T1000 (cell line): Measurements from ENCODE around the gene VSTM2L.
"Not testable (repeated sequence)": the region's sequence is repeated elsewhere in the genome, so short reads cannot be mapped to it uniquely, and the experiment has no call there.

ENCODE experiments used
- DNase-seq: peaks from one replicate; lab custom pipeline; 2025; ENCODE audit warnings: mixed read lengths; lab: John Stamatoyannopoulos, UW

VSTM2L gene

DNA sequence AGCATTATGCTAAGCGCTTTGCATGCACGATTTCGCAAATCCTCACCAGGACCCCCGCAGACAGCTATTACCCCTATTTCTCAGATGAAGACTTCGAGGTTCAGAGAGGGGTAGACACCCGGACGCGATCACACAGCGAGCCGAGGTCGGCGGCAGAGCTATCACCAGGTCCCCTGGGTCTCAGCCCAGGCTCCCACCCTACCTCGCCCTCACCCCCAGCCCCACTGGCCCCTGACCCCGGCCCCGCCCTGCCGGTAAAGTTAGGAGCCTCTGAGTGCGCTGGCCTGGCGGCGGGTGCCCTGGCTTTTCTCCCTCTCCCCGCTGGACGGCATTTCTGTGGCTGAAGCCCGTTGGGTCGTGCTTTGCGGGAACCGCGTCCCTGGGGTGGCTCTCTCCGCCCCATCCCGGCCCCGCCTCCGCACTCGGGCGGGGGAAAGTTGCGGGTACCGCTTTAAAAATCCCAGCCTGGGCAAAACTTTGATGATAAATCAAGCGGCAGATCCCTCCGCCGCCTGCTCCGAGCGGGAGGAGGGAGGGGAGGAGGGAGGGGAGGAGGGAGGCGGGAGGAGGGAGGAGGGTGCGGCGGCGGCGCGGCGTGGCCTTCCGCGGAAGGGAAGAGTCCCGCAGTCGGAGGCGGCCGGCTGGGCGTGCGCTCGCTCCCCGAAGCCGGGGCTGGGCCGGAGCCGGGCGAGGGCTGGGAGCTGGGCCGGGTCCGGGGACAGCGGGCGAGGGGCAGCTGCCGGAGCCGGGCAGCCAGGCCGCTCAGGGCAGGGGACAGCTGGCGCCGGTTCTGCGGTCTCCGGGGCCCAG, at the start of gene VSTM2L:
VSTM2L (plus strand) TSS at position 624 of the 810 bp plus-strand sequence. CDS start 224 bp downstream, outside the sequence.
- no peak for DNase-seq

- DNase-seq, result no peak
Measured at GRCh38 chr20:37853823-37854375, 49.0 kb upstream of the VSTM2L start.

- not testable (repeated sequence) for DNase-seq
Measured at GRCh38 chr20:37856034-37856433, 46.9 kb upstream of the VSTM2L start.

- DNase-seq, result no peak
Measured at GRCh38 chr20:37856932-37857660, 45.8 kb upstream of the VSTM2L start.

GRCh38 chr20:37859406-37860171, 43.3 kb upstream of the VSTM2L start:
- DNase-seq, result no peak

- no peak for DNase-seq
Measured at GRCh38 chr20:37863289-37863688, 39.6 kb upstream of the VSTM2L start.

DNA sequence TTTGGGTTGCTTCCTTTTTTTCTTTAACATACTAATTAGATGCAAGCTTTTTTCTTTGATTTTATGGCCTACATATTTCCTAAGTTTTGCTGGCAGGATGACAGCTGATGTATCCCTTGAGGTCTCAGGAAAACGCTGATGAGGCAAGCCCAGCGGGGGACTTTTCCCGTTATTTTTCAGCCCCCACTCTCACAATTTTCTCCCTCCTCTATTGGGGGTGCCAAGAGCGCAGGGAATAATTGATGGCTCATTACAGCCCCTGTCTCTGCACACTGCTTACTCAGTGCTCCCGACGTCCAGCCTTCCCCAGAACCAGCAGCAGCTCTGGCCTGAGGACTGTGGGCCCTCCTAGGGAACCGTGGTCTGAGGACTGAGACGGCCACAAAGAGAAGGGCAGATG, 38.6 kb upstream of the VSTM2L start:
- no peak for DNase-seq

GRCh38 chr20:37866051-37866450, 36.9 kb upstream of the VSTM2L start:
- no peak for DNase-seq

DNA sequence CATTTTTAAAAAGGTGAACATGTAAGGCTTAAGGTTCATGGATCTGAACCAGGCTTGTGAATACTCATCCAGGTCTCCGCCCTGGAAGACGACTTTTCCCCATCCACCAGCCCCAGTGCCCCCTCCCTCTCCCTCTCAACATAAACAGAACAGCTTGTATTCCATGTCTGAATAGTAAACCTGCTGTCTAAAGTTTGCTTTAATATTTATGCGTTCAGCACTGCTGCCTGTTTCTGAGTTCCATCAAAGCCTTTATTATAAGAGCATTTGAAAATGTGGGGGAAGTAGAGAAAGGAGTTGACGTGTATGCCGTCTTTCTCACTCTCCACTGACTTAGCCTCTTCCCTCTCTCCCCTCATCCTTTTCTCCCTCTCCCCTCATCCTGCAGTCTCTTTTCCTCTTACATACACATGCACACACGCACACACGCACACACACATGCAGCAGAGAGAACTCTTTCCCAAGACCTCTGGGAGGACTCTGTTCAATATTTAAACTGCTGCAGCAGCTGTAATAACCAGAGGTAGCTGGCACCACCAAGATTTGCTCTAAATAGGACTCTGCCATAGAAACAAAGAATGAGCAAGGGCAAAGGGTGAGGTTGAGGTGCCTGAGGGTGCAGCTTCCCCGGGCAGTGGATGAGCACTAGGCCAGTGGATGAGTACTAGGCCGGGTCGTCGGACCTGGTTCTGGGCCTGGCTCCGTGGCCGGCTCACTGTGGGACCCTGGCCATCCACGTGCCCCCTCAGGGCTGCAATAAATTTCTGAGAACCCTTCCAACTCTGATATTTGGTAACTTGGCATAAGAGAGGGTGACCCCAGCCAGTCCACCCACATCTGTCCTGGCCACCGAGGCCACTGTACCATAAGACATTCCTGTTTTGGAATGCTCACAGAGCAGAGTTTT, 35.4 kb upstream of the VSTM2L start:
- DNase-seq, result no peak

DNA sequence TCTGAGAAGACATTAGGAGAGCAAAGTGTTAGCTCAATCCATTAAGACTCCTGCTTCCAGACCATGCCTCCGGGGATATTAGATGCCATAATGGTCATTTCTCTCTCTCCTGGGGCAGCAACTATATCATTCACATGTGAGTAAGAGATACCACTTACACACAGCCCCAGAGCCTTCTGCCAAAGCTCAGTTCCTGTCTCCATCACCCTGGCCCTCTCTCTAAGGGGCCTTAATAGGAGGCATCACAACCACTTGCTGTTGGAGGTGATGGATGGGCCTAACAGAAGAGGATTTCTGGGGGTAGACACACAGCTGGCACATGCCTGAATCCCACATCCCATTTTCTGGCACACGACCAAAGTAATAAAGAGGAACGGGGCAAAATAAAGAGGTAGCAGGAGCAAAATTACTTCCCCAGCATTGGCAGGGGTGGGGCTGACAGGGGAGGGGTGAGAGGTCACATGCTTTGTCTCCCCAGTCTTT, 34.0 kb upstream of the VSTM2L start:
- DNase-seq, result no peak

DNA sequence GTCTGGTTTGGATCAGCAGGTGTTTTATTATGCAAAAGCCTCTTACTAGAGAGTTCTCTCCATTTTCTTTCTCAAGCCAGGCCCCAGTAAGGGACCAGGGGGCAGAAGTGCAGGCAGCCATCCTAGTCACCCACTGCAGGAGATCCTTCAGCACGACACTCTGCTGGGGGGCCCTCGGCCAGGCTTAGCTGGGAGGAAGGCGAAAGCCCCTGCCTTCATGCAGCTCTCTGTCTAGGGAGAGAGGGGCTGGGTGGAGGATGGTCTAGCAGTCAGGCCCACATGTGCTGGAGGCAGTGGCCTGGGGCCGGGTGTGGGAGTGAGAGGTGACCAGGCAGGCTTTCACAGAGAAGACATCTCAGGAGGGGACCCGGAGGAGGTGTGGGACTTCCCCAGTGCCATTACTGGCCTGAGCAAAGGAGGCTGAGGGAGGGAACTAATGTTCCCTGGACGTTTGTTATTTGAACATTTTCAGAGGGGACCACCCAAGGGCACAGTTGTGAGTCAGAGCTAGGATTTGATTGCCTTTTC, 33.5 kb upstream of the VSTM2L start:
- no peak for DNase-seq

GRCh38 chr20:37870294-37870693, 32.6 kb upstream of the VSTM2L start:
- no peak for DNase-seq

DNA sequence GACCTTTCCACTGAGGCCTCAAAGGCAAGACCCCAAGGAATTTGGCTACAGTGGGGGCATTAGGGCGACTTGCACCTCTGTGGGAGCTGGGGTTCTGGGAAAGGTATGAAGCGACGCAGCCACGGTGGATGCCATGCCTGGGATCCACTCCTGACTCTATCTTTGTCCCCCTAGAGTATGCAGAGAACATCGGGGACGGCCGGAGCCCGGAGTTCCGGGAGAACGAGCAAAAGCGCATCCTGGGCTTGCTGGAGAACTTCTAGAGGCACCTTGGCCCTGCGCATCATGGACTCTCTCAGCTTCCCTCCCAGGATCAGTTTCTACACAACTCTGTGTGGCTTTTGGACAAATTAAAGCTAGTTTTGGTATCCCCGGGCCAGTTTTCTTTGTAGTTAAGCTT, 31.2 kb upstream of the VSTM2L start:
- DNase-seq, result no peak

DNA sequence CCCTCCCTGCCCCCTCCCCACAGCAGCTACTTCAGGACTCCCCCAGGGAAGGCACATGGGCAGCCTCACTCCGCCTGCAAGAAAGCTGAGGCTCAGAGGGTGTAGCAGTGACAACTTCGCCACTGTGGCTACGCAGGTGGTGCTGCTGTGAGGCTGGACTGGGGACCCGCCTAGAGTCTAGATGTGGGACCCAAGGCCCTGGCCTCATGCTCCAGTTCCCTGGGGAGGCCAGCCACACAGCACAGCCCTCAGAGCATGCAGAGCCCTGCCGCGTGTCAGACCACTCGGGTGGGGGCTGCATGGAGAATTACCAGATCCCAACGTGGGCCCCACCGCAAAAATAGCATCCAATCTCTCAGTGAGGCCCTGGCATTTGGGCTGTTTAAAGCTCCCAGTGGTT, 30.8 kb upstream of the VSTM2L start:
- no peak for DNase-seq

- DNase-seq, result no peak
Measured at GRCh38 chr20:37873884-37874283, 29.0 kb upstream of the VSTM2L start.

- DNase-seq, result no peak
Measured at GRCh38 chr20:37875460-37876175, 27.3 kb upstream of the VSTM2L start.

GRCh38 chr20:37876863-37877262, 26.1 kb upstream of the VSTM2L start:
- no peak for DNase-seq

GRCh38 chr20:37877832-37878772, 24.8 kb upstream of the VSTM2L start:
- DNase-seq, result no peak
